Measurements from ENCODE around the gene CLHC1.
"Not testable (repeated sequence)": the region's sequence is repeated elsewhere in the genome, so short reads cannot be mapped to it uniquely, and the experiment has no call there.

The CLHC1 gene

GRCh38 chr2:55232084-55232862 lies at the start of gene CLHC1, which contains the start of gene RPS27A:
TSS of gene CLHC1 (minus strand) at chr2:55232293. CDS start at chr2:55222411, 9,882 bp downstream.
TSS of gene RPS27A (plus strand) at chr2:55232688. CDS start at chr2:55232825, 137 bp downstream.
- peak; percentile 92 for DNase-seq

GRCh38 chr2:55280851-55281546 lies 48.9 kb upstream of the CLHC1 start:
- not testable (repeated sequence) for DNase-seq

GRCh38 chr2:55279859-55280424 lies 47.8 kb upstream of the CLHC1 start:
- DNase-seq, result not testable (repeated sequence)

GRCh38 chr2:55279214-55279835 lies 47.2 kb upstream of the CLHC1 start:
- DNase-seq, result not testable (repeated sequence)

GRCh38 chr2:55277310-55277709 lies 45.2 kb upstream of the CLHC1 start:
- no peak for DNase-seq

- DNase-seq, result not testable (repeated sequence)
Observed at GRCh38 chr2:55274346-55274745, 42.3 kb upstream of the CLHC1 start.

GRCh38 chr2:55269645-55269990 lies 37.5 kb upstream of the CLHC1 start:
- no peak for DNase-seq

GRCh38 chr2:55268907-55269644 lies 37.0 kb upstream of the CLHC1 start, which contains the start of gene MTIF2:
TSS of gene MTIF2 (minus strand) at chr2:55269231. CDS start at chr2:55263858, 5,373 bp downstream.
- DNase-seq, result peak; percentile 89

GRCh38 chr2:55268288-55268906 lies 36.3 kb upstream of the CLHC1 start:
- DNase-seq, result no peak

GRCh38 chr2:55259586-55259985 lies 27.5 kb upstream of the CLHC1 start:
- DNase-seq, result not testable (repeated sequence)

GRCh38 chr2:55252832-55253231 lies 20.7 kb upstream of the CLHC1 start:
- no peak for DNase-seq

- DNase-seq, result no peak
Observed at GRCh38 chr2:55247025-55247424, 14.9 kb upstream of the CLHC1 start.

GRCh38 chr2:55245411-55245810 lies 13.3 kb upstream of the CLHC1 start:
- no peak for DNase-seq

- no peak for DNase-seq
Observed at GRCh38 chr2:55242617-55243016, 10.5 kb upstream of the CLHC1 start.

- not testable (repeated sequence) for DNase-seq
Observed at GRCh38 chr2:55241582-55241981, 9.5 kb upstream of the CLHC1 start.

- DNase-seq, result no peak
Observed at GRCh38 chr2:55239656-55240222, 7.6 kb upstream of the CLHC1 start.

GRCh38 chr2:55236992-55237543 lies 5.0 kb upstream of the CLHC1 start:
- DNase-seq, result no peak

GRCh38 chr2:55235724-55236538 lies 3.8 kb upstream of the CLHC1 start:
- DNase-seq, result no peak

GRCh38 chr2:55233658-55233940 lies 1.5 kb upstream of the CLHC1 start:
- no peak for DNase-seq

GRCh38 chr2:55232863-55233657 lies 967 bp upstream of the CLHC1 start:
- DNase-seq, result peak; percentile 57

Data from CD4-positive, alpha-beta T cell treated with Interleukin-4 for 4 hours (primary cell).